ENCODE data around the gene HAPSTR1. TPM values are rescaled to one million over a fixed set of nuclear protein-coding genes. Genes with fewer than 3 reads are reported as not detected.

The HAPSTR1 gene
- total and polyA plus RNA-seq, 2 of the 13 experiments (the other 11 are each of a cell fraction or from before 2014, with no cell fraction given), result 25.2 to 83.2 TPM

- TF ChIP-seq NR2F6 (IDR thresholded peaks at IDR 0.05) (peak; percentile 48), NR2F6 (CRISPR knock-in tag; IDR thresholded peaks at IDR 0.05) (peak; percentile 69; the same call in 1 of the 2 replicates), HNRNPH1 (optimal IDR thresholded peaks at IDR 0.05; ENCODE audit: low read depth, low read length) (no peak), RELA (CRISPR knock-in tag; IDR thresholded peaks at IDR 0.05) (0 out of 2 replicates have a peak, but pooled peaks have one; percentile 56), FOXO1 (CRISPR knock-in tag; IDR thresholded peaks at IDR 0.05) (0 out of 2 replicates have a peak, but pooled peaks have one; percentile 16), ZBTB21 (CRISPR knock-in tag; IDR thresholded peaks at IDR 0.05) (no peak), CTCF (CRISPR knock-in tag; IDR thresholded peaks at IDR 0.05) (peak; percentile 98), ZNF770 (CRISPR knock-in tag; IDR thresholded peaks at IDR 0.05) (peak; percentile 76), ZSCAN9 (CRISPR knock-in tag; IDR thresholded peaks at IDR 0.05; ENCODE audit: borderline replicate concordance) (peak; percentile 66; the same call in 1 of the 2 replicates), ZNF629 (CRISPR knock-in tag; conservative IDR thresholded peaks at IDR 0.05) (no peak), TOPORS (CRISPR knock-in tag; IDR thresholded peaks at IDR 0.05) (no peak), MXD3 (CRISPR knock-in tag; IDR thresholded peaks at IDR 0.05) (0 out of 2 replicates have a peak, but pooled peaks have one; percentile 47), ZNF354B (CRISPR knock-in tag; IDR thresholded peaks at IDR 0.05) (0 out of 2 replicates have a peak, but pooled peaks have one; percentile 50), FOSL2 (CRISPR knock-in tag; IDR thresholded peaks at IDR 0.05) (peak; percentile 57), GLMP (CRISPR knock-in tag; IDR thresholded peaks at IDR 0.05; ENCODE audit: borderline replicate concordance) (no peak), ZNF784 (CRISPR knock-in tag; IDR thresholded peaks at IDR 0.05; ENCODE audit: borderline replicate concordance) (peak; percentile 55; the same call in 1 of the 2 replicates), NR2F2 (IDR thresholded peaks at IDR 0.05; ENCODE audit: borderline replicate concordance, low read depth) (no peak), ARID4A (CRISPR knock-in tag; IDR thresholded peaks at IDR 0.05; ENCODE audit: borderline replicate concordance) (peak; percentile 30; the same call in 1 of the 2 replicates), PHF5A (CRISPR knock-in tag; IDR thresholded peaks at IDR 0.05; ENCODE audit: low read depth, unreplicated experiment) (no peak), CHD4 (IDR thresholded peaks at IDR 0.05; ENCODE audit: borderline replicate concordance, low read length) (no peak)
These were observed 43.3 kb downstream of the HAPSTR1 start (continued) for GRCh38 chr16:9134739-9135138.
